Measurements from ENCODE around the gene RPTOR. TPM values are rescaled to one million over a fixed set of nuclear protein-coding genes. Genes with fewer than 3 reads are reported as not detected.

Gene RPTOR
- total RNA-seq, 1 experiment from 2014 or later = 25.1 TPM

GRCh38 chr17:80908211-80908610 lies 363.6 kb downstream of the RPTOR start:
- H3K56ac ChIP-seq (ENCODE audit: insufficient read length, low read depth, low read length) = no peak overlapping the region
- H2BK15ac ChIP-seq (ENCODE audit: low read depth, low read length) = no peak overlapping the region
- H3K27ac Mint-ChIP-seq = no peak overlapping the region
- H2AK5ac ChIP-seq (ENCODE audit: insufficient read length, low read length) = no peak overlapping the region
- H3K4me2 ChIP-seq (ENCODE audit: insufficient read depth, insufficient read length, low read length) = no peak overlapping the region
- no peaks in the 10 kb centered on the region for H3K23me2 ChIP-seq (ENCODE audit: insufficient read length, low read depth, low read length, poor library complexity, severe bottlenecking)
- no peak overlapping the region for H2BK5ac ChIP-seq (ENCODE audit: insufficient read length, low read length)
- peaks cover 3% of the 10 kb centered on the region in 2 experiments; a peak in 3 of 4 replicates for H3K4me1 Mint-ChIP-seq
- no peak overlapping the region for H2BK120ac ChIP-seq (ENCODE audit: low read depth, low read length, poor library complexity, severe bottlenecking)
- H3K4ac ChIP-seq (ENCODE audit: low read depth, low read length) = no peak overlapping the region
- H3K9me3 Mint-ChIP-seq = no peaks in the 10 kb centered on the region
- WGBS (ENCODE audit: extremely low coverage, insufficient read length, low lambda C conversion rate) = no CpG with 5 or more reads among the region's 12 CpGs
- H2BK12ac ChIP-seq (ENCODE audit: insufficient read length, low read depth, low read length) = no peak overlapping the region
- H3K4me3 Mint-ChIP-seq = no peak overlapping the region
- no peaks in the 10 kb centered on the region for H3K9me3 ChIP-seq (ENCODE audit: control insufficient read depth, low read depth, low read length)
- no peak for TF ChIP-seq CTCF (conservative IDR thresholded peaks at IDR 0.05)
- H2BK20ac ChIP-seq (ENCODE audit: low read depth, low read length, poor library complexity, severe bottlenecking) = no peak overlapping the region
- no peak overlapping the region for H3K23ac ChIP-seq (ENCODE audit: insufficient read length, low read depth, low read length)
- H3T11ph ChIP-seq (ENCODE audit: low read length) = no peak overlapping the region
- H3K9ac ChIP-seq (ENCODE audit: extremely low read depth, insufficient read length, low read length) = no peak overlapping the region
- H3K27me3 Mint-ChIP-seq (ENCODE audit: low read depth) = peaks cover 2% of the 10 kb centered on the region; the same call in 1 of the 2 replicates
- H4K8ac ChIP-seq (replicated peaks; ENCODE audit: insufficient read length, low read depth, low read length) = no peak overlapping the region
- H4K20me1 ChIP-seq (ENCODE audit: control insufficient read depth, insufficient read depth, insufficient read length) = peaks cover 2% of the 10 kb centered on the region
- H3K79me2 ChIP-seq (ENCODE audit: insufficient read depth, low read length) = no peaks in the 10 kb centered on the region
- DNase-seq = no peak
- no peaks in the 10 kb centered on the region for H3K79me1 ChIP-seq (ENCODE audit: insufficient read depth, low read depth, low read length, poor library complexity, severe bottlenecking)
- peaks cover 7 to 27% (median 15%) of the 10 kb centered on the region in 3 experiments for H3K36me3 Mint-ChIP-seq (ENCODE audit: insufficient read depth in 1 of 3, low read depth in 3 of 3)
- H3K27ac ChIP-seq (ENCODE audit: insufficient read length, low read depth, low read length) = no peak overlapping the region
- H4K91ac ChIP-seq (ENCODE audit: insufficient read length, low read depth, low read length) = no peak overlapping the region
- H3K14ac ChIP-seq (ENCODE audit: insufficient read depth, low read length) = no peak overlapping the region
- H3K27me3 ChIP-seq (ENCODE audit: insufficient read depth, low read length) = no peaks in the 10 kb centered on the region
- H2AFZ ChIP-seq (ENCODE audit: low read length) = no peak overlapping the region
- H4K5ac ChIP-seq (ENCODE audit: insufficient read length, low read depth, low read length) = no peak overlapping the region
- no peaks in the 10 kb centered on the region for H3K4me1 ChIP-seq (ENCODE audit: insufficient read depth, low read length)
- H3K18ac ChIP-seq (ENCODE audit: insufficient read length, low read depth, low read length) = no peak overlapping the region

All from H9 (cell line).